ENCODE results near the gene AFAP1. TPM values are rescaled to one million over a fixed set of nuclear protein-coding genes. Genes with fewer than 3 reads are reported as not detected.
"Not testable (repeated sequence)": the region's sequence is repeated elsewhere in the genome, so short reads cannot be mapped to it uniquely, and the experiment has no call there.

AFAP1 gene
- total RNA-seq, 4 donors from 2014 or later = 8.2 to 55.0 (median 28.9) TPM

DNA sequence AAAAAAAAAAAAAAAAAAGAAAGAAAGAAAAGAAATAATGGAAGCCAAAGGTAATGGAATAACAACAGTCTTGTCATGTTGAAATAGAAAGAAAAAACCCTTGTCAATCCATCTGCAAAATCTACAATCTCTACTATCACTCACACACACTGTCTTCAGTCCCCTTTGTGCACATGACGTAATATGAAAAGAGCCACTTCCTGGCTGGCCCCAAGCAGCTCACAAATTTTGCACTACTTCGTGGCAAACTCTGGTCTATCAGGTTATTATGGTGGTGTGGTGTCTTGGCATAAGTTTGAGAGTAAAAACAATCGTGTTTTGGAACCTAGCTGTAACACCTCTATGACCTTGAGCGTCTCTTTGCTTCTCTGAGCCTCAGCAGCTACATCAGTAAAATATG, 8.3 kb upstream of the AFAP1 start:
- Histone ChIP-seq H3K4me1 (no peaks in the 10 kb centered on the region), H3K27me3 (no peaks in the 10 kb centered on the region), H3K27ac (no peak overlapping the region), H3K9me3 (no peaks in the 10 kb centered on the region), H3K4me3 (no peak overlapping the region), H3K36me3 (no peaks in the 10 kb centered on the region)
- intact Hi-C loops (cut with DNase I; ENCODE audit: low total_unique reads) = no loop called here
- no peak for DNase-seq
- TF ChIP-seq POLR2A (IDR thresholded peaks at IDR 0.05) = no peak
- TF ChIP-seq, protein P1, sequence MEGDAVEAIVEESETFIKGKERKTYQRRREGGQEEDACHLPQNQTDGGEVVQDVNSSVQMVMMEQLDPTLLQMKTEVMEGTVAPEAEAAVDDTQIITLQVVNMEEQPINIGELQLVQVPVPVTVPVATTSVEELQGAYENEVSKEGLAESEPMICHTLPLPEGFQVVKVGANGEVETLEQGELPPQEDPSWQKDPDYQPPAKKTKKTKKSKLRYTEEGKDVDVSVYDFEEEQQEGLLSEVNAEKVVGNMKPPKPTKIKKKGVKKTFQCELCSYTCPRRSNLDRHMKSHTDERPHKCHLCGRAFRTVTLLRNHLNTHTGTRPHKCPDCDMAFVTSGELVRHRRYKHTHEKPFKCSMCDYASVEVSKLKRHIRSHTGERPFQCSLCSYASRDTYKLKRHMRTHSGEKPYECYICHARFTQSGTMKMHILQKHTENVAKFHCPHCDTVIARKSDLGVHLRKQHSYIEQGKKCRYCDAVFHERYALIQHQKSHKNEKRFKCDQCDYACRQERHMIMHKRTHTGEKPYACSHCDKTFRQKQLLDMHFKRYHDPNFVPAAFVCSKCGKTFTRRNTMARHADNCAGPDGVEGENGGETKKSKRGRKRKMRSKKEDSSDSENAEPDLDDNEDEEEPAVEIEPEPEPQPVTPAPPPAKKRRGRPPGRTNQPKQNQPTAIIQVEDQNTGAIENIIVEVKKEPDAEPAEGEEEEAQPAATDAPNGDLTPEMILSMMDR (IDR thresholded peaks at IDR 0.05) = no peak

DNA sequence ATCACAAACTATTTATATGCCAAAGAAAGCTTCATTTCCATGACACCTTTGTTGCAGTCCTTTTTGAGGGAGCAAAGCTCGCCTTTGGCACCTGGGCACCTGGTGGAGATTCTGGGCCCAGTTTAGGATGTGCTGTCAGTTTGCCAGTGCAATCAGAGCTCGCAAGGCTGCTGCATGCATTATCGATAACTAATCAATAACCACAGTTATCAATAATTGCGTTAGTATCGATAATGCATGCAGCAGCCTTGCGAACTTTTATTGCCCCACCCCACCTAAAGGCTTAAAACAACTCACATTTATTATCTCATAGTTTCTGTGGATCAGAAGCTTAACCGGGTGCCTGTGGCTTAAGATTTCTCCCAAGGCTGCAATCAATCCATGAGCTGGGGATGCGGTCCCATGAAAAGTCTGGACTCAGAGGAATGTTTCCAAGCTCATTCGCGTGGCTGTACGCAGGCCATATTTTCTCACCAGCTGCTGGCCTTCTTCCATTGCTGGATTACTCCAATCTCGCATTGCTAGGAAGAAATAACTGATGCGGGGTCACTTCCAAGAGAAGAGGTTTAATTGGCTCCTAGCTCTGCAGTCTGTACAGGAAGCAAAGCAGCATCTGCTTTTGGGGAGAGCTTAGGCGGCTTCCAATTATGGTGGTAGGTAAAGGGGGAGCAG, 6.2 kb upstream of the AFAP1 start:
- intact Hi-C loops (cut with DNase I; ENCODE audit: low total_unique reads) = no loop called here
- peak in 1 of 2 donors; percentile 54 for DNase-seq
- TF ChIP-seq, protein P1 (IDR thresholded peaks at IDR 0.05) = no peak
- TF ChIP-seq POLR2A (IDR thresholded peaks at IDR 0.05) = no peak

DNA sequence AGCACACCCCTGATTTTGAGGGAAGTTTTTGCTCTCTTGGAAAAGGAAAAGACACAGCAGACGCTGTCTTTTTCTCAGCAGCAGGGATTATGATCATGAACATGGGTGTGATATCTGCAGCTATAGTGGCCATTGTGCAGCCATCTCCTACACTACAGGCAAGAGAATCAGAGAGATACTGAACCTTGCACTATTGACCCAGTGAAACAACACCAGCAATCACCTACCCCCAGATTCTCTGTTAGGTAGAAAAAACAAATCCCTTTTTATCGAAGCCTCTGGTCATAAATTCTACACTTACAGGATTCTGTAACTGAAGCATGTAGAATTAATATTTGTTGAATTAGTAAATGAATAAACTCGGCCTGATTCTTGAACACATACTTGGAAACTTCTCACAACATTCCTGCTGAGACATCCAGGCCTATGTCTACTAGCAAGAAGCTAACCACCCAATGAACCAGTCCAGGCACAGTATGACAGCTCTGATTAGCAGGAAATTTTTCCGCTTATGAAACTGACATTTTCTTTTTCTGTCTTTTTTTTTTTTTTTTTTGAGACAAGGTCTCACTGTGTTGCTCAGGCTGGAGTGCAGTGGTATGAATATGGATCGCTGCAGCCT, 5.0 kb upstream of the AFAP1 start:
- no peak overlapping the region for H3K27ac ChIP-seq
- no peaks in the 10 kb centered on the region for H3K9me3 ChIP-seq
- peak in 1 of 2 donors; percentile 3 for DNase-seq
- no peaks in the 10 kb centered on the region for H3K36me3 ChIP-seq
- no peaks in the 10 kb centered on the region for H3K4me1 ChIP-seq
- TF ChIP-seq, protein P1 (IDR thresholded peaks at IDR 0.05) = no peak
- TF ChIP-seq POLR2A (IDR thresholded peaks at IDR 0.05) = no peak
- intact Hi-C loops (cut with DNase I; ENCODE audit: low total_unique reads) = no loop called here
- no peak overlapping the region for H3K4me3 ChIP-seq
- no peaks in the 10 kb centered on the region for H3K27me3 ChIP-seq

More for the DNA sequence above, 6.2 kb upstream of the AFAP1 start:
- no peak overlapping the region for H3K27ac ChIP-seq
- H3K4me1 ChIP-seq = no peaks in the 10 kb centered on the region
- no peaks in the 10 kb centered on the region for H3K36me3 ChIP-seq
- no peak overlapping the region for H3K4me3 ChIP-seq
- H3K9me3 ChIP-seq = no peaks in the 10 kb centered on the region
- H3K27me3 ChIP-seq = no peaks in the 10 kb centered on the region

DNA sequence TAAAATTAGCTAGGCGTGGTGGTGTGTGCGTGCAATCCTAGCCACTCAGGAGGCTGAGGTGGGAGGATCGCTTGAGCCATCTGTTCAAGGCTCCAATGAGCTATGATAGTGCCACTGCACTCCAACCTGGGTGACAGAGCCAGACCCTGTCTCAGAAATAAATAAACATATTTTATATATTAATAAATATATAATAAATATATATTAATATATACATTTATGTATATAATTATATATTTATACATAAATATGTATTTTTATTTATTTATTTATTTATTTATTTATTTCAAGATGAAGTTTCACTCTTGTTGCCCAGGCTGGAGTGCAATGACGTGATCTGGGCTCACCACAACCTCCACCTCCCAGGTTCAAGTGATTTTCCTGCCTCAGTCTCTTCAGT, 4.0 kb upstream of the AFAP1 start:
- H3K9me3 ChIP-seq; H3K4me1 ChIP-seq; H3K4me3 ChIP-seq; H3K36me3 ChIP-seq; H3K27ac ChIP-seq; intact Hi-C loops (cut with DNase I; ENCODE audit: low total_unique reads); H3K27me3 ChIP-seq: not testable (repeated sequence)
- DNase-seq = peak in 1 of 2 donors; percentile 1

DNA sequence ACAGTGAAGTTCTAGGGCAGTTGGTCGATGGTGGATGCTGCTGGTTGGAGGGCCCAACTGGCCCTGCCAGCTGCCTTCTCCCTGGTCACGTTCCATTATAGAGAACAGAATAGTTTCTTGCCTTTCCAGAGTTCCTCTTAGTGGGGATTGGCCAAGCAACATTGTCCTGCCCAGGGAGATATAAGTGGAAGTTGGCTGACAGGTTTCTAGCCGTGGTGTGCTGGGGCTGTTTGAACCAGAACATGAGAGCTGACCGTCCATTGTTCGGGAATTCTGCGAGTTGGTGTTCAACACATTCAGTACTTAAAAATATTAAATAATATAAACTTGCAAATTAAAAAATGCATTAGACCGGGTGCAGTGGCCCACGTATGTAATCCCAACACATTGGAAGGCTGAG, 3.5 kb upstream of the AFAP1 start:
- Histone ChIP-seq H3K27me3 (no peaks in the 10 kb centered on the region), H3K4me3 (no peak overlapping the region), H3K27ac (no peak overlapping the region), H3K36me3 (no peaks in the 10 kb centered on the region), H3K9me3 (no peaks in the 10 kb centered on the region), H3K4me1 (no peaks in the 10 kb centered on the region)
- TF ChIP-seq, protein P1 (IDR thresholded peaks at IDR 0.05) = no peak
- no peak for TF ChIP-seq POLR2A (IDR thresholded peaks at IDR 0.05)
- intact Hi-C loops (cut with DNase I; ENCODE audit: low total_unique reads) = no loop called here
- DNase-seq = peak in 1 of 2 donors; percentile 8

Data from uterus (tissue), 4 donors.